ENCODE results near the gene GRB10. TPM values are rescaled to one million over a fixed set of nuclear protein-coding genes. Genes with fewer than 3 reads are reported as not detected.

Gene GRB10
- total RNA-seq, 1 donor from 2014 or later = 51.8 TPM

DNA sequence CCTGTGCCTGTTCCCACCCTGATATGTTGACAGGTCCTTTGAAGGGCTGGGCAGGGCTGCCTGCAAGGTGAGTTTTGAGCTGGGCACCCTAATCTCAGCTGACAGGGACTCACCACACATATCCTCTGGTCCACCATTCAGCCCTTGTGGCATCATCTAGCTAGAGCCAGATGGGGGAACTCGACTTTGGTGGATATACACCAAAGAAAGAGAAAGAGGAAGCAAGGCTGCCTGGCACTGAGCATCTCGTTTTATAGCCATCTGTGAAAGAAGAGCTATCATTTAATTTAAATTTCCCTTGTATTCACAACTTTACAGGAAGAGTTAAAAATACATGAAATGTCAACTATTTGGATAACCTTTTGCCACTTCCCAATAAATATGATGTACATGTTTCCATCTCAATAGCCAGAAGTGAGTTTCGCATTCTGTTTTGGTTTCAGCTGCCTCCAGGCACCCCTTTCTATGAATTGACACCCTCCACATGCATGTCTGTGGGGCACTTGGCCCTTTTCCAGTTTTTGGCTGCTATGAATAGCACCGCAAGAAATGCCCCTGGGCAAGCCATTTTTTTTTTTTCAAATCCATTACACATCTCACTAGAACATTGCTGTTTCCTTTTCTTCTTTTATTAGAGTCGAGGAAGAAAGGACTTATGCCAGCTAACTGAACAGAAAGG is 22.9 kb upstream of the GRB10 start:
- no peak for DNase-seq (ENCODE audit: low spot score)
- intact Hi-C loops (cut with DNase I) = no loop called here

DNA sequence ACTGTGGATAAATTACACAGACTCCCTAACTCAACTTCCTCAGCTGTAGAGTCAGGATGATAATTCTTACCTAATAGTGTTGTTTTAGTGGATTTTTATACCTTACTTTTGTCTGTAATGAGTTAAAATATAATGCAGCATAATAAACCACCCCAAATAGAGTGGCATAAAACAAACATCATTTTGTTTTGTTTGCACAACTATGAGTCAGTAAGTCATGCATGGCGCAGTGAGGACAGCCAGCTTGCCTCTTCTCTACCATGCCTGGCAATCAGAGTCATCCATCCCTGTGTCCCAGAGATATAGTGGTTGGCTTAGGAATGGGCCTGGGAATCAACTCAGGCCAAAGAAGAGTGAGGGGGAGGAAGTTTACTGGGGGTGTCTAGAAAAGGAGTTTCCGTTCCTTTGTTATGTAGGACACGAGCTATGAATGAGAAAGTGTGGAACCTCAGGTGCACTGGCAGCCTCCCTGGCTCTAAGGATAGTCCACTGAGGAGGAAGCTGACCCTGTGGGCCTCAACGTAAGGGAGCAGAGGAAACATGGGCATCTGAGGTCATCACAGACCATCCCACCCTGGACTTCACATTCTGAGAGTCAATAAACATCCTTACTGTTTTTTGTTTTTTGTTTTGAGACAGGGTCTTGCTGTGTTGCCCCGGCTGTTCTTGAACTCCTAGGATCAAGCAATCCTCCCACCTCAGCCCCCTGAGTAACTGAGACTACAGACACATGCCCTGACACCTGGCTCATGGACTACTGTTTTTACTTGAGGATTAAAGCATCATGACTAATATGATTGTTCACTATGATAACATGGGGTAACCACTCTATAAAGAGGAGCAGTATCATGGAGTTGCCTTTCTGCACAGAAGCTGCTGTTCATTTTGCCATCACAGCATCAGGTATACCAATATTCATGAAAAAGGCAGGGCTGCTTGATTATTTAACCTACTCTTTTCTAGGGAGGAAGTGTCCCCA is 21.0 kb upstream of the GRB10 start:
- no peak for DNase-seq (ENCODE audit: low spot score)

DNA sequence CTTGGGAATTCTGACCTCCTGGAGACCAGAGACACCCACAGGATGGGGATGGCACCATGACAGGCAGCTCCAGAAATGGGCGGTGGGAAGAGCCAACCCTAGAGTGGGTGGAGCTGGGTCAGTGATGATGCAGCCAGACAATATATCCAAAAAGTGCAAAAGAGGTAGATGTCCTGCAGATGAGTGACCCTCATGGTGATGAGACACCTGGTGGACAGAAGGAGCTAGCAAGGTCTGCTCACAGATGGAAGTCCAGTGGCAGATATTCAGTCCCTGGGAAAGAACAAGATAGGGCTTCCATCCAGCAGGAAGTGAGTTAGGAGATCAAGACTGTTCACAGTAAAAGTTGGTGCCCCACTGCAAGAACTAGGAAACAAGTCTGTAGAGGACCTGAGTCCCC is 19.2 kb upstream of the GRB10 start:
- intact Hi-C loops (cut with DNase I) = no loop called here
- no peak for DNase-seq (ENCODE audit: low spot score)

More for the DNA sequence above, 21.0 kb upstream of the GRB10 start:
- intact Hi-C loops (cut with DNase I) = no loop called here

GRCh38 chr7:50799873-50800272 is 17.2 kb upstream of the GRB10 start:
- intact Hi-C loops (cut with DNase I) = loop anchor here (10.0 kb wide), 1 partner anchor 265 kb away; no protein-coding TSS in a partner anchor

DNA sequence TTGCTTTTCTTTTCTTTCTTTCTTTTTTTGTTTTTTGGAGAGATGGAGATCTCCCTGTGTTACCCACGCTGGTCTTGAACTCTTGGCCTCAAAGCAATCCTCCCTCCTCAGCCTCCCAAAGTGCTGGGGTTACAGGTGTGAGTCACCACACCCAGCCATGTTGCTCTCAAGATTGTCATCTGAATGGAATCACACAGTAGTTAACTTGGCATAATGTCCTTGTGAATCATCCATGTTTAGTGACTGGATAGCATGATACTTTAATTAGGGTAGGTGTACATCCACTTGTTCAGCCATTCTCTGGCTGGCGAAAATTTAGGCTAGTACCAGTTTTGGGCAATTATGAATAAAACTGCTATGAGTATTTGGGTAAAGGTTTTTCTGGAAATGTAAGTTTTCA is 15.4 kb upstream of the GRB10 start:
- DNase-seq (ENCODE audit: low spot score) = no peak
- intact Hi-C loops (cut with DNase I) = loop anchor here (10.0 kb wide), 1 partner anchor 267 kb away; no protein-coding TSS in a partner anchor

More at GRCh38 chr7:50799873-50800272, 17.2 kb upstream of the GRB10 start:
- no peak for DNase-seq (ENCODE audit: low spot score)

DNA sequence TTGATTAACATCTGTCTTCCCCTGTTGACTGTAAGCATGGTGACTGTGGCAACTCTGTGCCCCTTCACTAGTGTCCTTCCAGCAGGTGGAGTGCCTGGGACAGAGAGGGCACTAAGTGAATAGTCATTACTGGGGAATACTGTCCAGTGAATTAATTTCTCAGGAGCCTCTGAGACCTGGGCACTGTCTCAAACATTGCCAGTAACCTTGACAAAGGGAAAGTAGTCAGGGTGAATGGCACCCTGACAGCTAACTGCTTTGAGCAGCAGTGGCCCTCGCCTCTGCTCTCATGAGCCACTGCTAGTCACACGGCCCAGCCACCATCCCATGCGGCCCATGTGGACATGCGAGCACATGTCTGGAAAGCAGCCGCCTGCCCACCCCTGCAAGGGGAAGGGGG is 13.1 kb upstream of the GRB10 start:
- no peak for DNase-seq (ENCODE audit: low spot score)
- intact Hi-C loops (cut with DNase I) = loop anchor here (10.0 kb wide), 1 partner anchor 269 kb away; no protein-coding TSS in a partner anchor

GRCh38 chr7:50795253-50795652 is 12.6 kb upstream of the GRB10 start:
- intact Hi-C loops (cut with DNase I) = loop anchor here (10.0 kb wide), 1 partner anchor 270 kb away; no protein-coding TSS in a partner anchor
- no peak for DNase-seq (ENCODE audit: low spot score)

- intact Hi-C loops (cut with DNase I) = loop anchor here (2.0 to 10.0 kb wide), 6 partner anchors 43 to 347 kb away; no protein-coding TSS in a partner anchor
- DNase-seq (ENCODE audit: low spot score) = no peak
Observed at GRCh38 chr7:50793947-50794570, 11.4 kb upstream of the GRB10 start.

DNA sequence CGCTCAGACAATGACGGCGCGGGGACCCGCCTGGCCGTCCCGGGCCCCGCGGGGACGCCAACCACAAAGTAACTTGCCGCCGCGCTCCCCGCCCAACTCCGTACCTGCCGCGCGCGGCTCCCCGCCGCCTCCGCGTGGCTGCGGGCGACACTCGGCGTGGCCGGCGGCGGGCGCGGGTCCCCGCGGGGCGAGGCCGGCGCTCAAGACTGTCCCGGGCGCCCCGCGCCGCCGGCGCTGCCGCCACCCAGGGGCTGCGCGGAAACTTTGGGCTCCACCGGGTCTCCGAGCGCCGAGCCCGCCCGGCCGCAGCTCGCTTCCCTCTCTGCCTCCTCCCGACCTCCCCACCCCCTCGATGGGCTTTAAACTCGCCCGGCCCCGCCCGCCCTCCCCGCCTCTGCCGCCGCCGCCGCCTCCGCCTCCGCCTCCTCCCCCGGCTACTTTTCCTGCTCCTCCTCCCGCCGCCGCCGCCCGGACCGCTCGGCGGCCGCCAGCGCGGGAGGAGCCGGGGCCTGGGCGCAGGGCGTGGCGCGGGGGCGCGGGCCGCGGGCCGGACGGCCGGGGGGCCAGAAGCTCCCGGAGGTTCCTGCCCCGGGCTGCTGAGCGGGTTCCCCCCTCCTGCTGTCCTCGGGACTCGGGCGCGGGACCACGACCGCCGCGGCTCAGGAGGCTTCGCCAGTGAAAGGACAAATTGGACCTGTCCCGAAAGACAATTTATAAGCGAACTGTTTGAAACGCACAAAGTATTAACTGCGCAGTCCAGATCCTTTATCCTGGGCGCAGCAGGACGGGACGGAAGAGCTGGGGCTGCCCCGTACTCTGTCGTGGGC is 10.6 kb upstream of the GRB10 start:
- intact Hi-C loops (cut with DNase I) = loop anchor here (2.0 to 10.0 kb wide), 6 partner anchors 44 to 347 kb away; no protein-coding TSS in a partner anchor
- peak; percentile 86 for DNase-seq (ENCODE audit: low spot score)

DNA sequence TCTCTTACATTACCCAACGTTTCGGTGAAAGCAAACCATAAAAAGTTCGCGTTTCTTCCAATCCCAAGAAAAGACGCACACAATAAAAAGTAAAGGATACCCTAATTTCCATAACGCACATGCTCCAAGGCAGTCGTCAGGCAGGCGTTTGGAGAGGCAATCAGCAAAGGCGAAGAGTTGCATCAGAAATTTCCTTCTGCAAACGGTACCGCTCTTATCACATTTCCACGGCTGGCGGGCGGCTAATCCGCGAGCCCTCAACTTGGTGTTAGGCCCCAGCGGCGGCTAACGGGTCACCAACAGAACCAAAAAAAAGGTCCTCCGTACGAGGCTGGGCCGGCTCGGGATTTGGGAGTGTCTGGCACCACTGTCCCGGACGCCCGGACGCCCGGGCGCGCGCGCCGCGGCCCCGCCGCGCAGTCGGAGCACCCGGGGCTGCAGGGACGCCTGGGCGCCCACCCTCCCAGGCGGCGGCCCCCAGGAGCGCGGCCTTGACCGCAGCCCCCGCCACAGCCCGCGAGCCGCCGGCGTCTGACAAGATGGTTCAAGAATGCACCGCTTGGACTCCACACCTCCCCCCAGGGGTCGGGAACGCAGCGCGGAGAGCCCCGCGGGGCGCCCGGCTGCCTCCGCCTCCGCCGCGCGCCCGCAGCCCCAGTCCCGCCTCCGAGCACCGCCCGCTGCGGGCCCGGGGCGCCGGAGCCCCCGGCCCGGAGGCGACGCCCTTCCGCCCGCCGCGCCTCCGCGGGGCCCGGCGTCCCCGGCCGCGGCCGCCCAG is 9.8 kb upstream of the GRB10 start:
- intact Hi-C loops (cut with DNase I) = loop anchor here (2.0 to 10.0 kb wide), 6 partner anchors 45 to 348 kb away; no protein-coding TSS in a partner anchor
- peak; percentile 83 for DNase-seq (ENCODE audit: low spot score)

- no peak for DNase-seq (ENCODE audit: low spot score)
- intact Hi-C loops (cut with DNase I) = loop anchor here (2.0 to 10.0 kb wide), 6 partner anchors 45 to 349 kb away; no protein-coding TSS in a partner anchor
Observed at GRCh38 chr7:50791938-50792341, 9.2 kb upstream of the GRB10 start.

- intact Hi-C loops (cut with DNase I) = loop anchor here (5.0 to 10.0 kb wide), 5 partner anchors 46 to 331 kb away; no protein-coding TSS in a partner anchor
- no peak for DNase-seq (ENCODE audit: low spot score)
Observed at GRCh38 chr7:50791363-50791937, 8.8 kb upstream of the GRB10 start.

DNA sequence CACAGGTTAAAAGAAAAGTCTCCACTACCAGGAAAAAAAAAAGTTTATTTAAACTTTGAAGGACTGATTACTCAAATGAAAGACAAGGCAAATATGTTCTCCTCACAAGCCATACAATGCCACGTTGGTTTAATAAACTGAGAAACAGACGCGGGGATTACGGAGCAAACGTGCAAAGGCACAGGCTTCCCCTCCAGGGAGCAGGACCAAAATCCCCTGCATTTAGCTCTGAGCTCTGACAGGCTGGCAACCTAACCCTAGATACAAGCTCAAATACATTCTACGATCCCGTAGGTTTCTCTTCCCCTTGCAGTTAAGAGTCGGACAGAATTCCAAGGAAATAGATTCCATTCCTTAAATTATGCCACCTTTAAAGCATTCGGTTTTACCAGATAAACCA is 7.7 kb upstream of the GRB10 start:
- no peak for DNase-seq (ENCODE audit: low spot score)
- intact Hi-C loops (cut with DNase I) = loop anchor here (5.0 to 10.0 kb wide), 5 partner anchors 47 to 332 kb away; no protein-coding TSS in a partner anchor

GRCh38 chr7:50788382-50788781 is 5.7 kb upstream of the GRB10 start:
- intact Hi-C loops (cut with DNase I) = no loop called here
- DNase-seq (ENCODE audit: low spot score) = no peak

DNA sequence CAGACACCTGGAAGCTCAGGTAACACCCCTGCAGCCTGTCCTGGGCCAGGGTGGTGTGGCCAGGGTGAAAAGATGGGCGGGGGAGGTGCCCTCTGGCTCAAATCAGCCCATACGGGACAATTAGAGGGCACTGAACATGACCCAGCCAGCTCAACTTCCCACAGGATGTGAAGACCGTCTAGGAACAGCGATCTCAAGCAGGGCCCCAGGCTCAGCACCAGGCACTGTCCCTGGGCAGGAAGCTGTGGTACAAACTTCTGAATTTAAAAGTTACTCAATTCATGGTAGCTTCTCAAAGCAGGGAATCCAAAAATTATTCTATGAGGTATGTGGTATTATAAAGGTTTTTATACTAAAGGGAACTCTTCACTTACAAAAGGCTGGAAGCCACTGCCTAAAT is 5.1 kb upstream of the GRB10 start:
- DNase-seq (ENCODE audit: low spot score) = no peak
- intact Hi-C loops (cut with DNase I) = no loop called here

- DNase-seq (ENCODE audit: low spot score) = no peak
- intact Hi-C loops (cut with DNase I) = no loop called here
Observed at GRCh38 chr7:50785346-50785745, 2.6 kb upstream of the GRB10 start.

GRCh38 chr7:50783801-50784507 is 1.3 kb upstream of the GRB10 start:
- intact Hi-C loops (cut with DNase I) = no loop called here
- DNase-seq (ENCODE audit: low spot score) = no peak

Data from cardiac septum (tissue), 1 donor.